Cardiac septum (tissue), 1 donor: Measurements from ENCODE around the gene PRKD1. TPM values are rescaled to one million over a fixed set of nuclear protein-coding genes. Genes with fewer than 3 reads are reported as not detected.

Source experiments
- DNase-seq: peaks from one replicate; pipeline ENCODE4 v3.0.0-alpha.2; 2020; ENCODE audit warnings: low spot score
- intact Hi-C: fragments of 100-400 bp; cut with DNase I; formaldehyde crosslinking; loops from one replicate; pipeline ENCODE4 v1.14.0; 2022
- long read RNA-seq: library from polyadenylated mRNA; unstranded; transcript quantifications from one replicate; pipeline ENCODE4 v2.0.0, GENCODE V29; 2021
- total RNA-seq: library from RNA; stranded (reverse); fragmentation: NEBNext Ultra II Directional; extraction: Animal tissue kit (Norgen Biotek cat#: 25700); gene quantifications from one replicate; pipeline ENCODE4 v1.2.1, GENCODE V29; 2021
- donor health status: DM: no; HTN: no; CAD: no.

PRKD1 gene
- total RNA-seq = 4.3 TPM
- long read RNA-seq, partial matches to known transcripts = 0 of 1 reads
- long read RNA-seq, other reads (novel, unspliced or antisense) = 1 of 1 reads

GRCh38 chr14:29927376-29928116 lies at the start of gene PRKD1:
Gene PRKD1, minus strand, starts transcription at chr14:29927847.
- DNase-seq = peak; percentile 81
- intact Hi-C loops = loop anchor here (5.0 to 10.0 kb wide), 2 partner anchors 113 to 185 kb away; no protein-coding TSS in a partner anchor

GRCh38 chr14:29971101-29971500 lies 43.5 kb upstream of the PRKD1 start:
- intact Hi-C loops = no loop called here
- no peak for DNase-seq

- intact Hi-C loops = no loop called here
- DNase-seq = no peak
These were observed 27.4 kb upstream of the PRKD1 start for GRCh38 chr14:29955087-29955486.

- DNase-seq = no peak
- intact Hi-C loops = no loop called here
These were observed 25.9 kb upstream of the PRKD1 start for GRCh38 chr14:29953501-29953900.

GRCh38 chr14:29944091-29944490 lies 16.4 kb upstream of the PRKD1 start:
- DNase-seq = no peak
- intact Hi-C loops = no loop called here

- intact Hi-C loops = no loop called here
- DNase-seq = no peak
These were observed 13.8 kb upstream of the PRKD1 start for GRCh38 chr14:29941401-29941800.

GRCh38 chr14:29940482-29940881 lies 12.8 kb upstream of the PRKD1 start:
- no peak for DNase-seq
- intact Hi-C loops = no loop called here

- intact Hi-C loops = no loop called here
- DNase-seq = no peak
These were observed 9.5 kb upstream of the PRKD1 start for GRCh38 chr14:29937116-29937515.

- no peak for DNase-seq
- intact Hi-C loops = no loop called here
These were observed 2.6 kb upstream of the PRKD1 start for GRCh38 chr14:29930283-29930682.

- no peak for DNase-seq
- intact Hi-C loops = loop anchor here (5.0 to 10.0 kb wide), 2 partner anchors 113 to 186 kb away; no protein-coding TSS in a partner anchor
These were observed 532 bp upstream of the PRKD1 start for GRCh38 chr14:29928117-29928640.

- DNase-seq = peak; percentile 75
- intact Hi-C loops = loop anchor here (5.0 to 10.0 kb wide), 2 partner anchors 112 to 185 kb away; no protein-coding TSS in a partner anchor
These were observed 809 bp downstream of the PRKD1 start for GRCh38 chr14:29926701-29927375.

- no peak for DNase-seq
- intact Hi-C loops = loop anchor here (5.0 to 10.0 kb wide), 2 partner anchors 111 to 184 kb away; no protein-coding TSS in a partner anchor
These were observed 1.4 kb downstream of the PRKD1 start for GRCh38 chr14:29926228-29926627.

GRCh38 chr14:29925736-29926135 lies 1.9 kb downstream of the PRKD1 start:
- DNase-seq = no peak
- intact Hi-C loops = loop anchor here (5.0 to 10.0 kb wide), 2 partner anchors 111 to 183 kb away; no protein-coding TSS in a partner anchor

- no peak for DNase-seq
- intact Hi-C loops = loop anchor here (5.0 to 10.0 kb wide), 2 partner anchors 110 to 183 kb away; no protein-coding TSS in a partner anchor
These were observed 2.4 kb downstream of the PRKD1 start for GRCh38 chr14:29925101-29925722.

GRCh38 chr14:29919845-29920244 lies 7.8 kb downstream of the PRKD1 start:
- intact Hi-C loops = loop anchor here (10.0 kb wide), 1 partner anchor 105 kb away; no protein-coding TSS in a partner anchor
- DNase-seq = no peak

GRCh38 chr14:29918981-29919380 lies 8.7 kb downstream of the PRKD1 start:
- intact Hi-C loops = no loop called here
- no peak for DNase-seq

GRCh38 chr14:29913566-29913965 lies 14.1 kb downstream of the PRKD1 start:
- intact Hi-C loops = no loop called here
- DNase-seq = no peak

GRCh38 chr14:29911810-29912209 lies 15.8 kb downstream of the PRKD1 start:
- intact Hi-C loops = no loop called here
- no peak for DNase-seq

- DNase-seq = no peak
- intact Hi-C loops = no loop called here
These were observed 18.7 kb downstream of the PRKD1 start for GRCh38 chr14:29908652-29909577.
